Measurements from ENCODE around the gene IGLL1.
"Not testable (repeated sequence)": the region's sequence is repeated elsewhere in the genome, so short reads cannot be mapped to it uniquely, and the experiment has no call there.

Gene IGLL1

DNA sequence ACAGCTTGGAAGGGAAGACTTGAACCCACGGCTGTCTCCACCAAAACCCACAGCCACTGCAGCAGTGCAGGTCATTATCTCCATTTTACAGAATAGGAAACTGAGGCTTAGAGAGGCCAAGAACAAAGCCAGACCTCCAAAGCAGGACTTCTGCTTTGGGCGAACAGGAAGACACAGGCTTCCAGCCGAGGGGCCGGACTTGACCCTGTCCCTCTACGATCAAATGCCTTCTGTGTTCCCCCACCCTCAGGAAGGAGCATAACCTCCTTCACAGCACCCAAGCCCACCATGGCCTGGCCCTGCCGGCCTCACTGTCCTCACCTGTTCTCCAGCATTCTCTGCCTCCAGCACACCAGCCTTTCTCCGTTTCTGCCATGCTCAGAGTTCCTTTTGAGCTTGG, 15.8 kb downstream of the IGLL1 start:
- no peak for DNase-seq (ENCODE audit: low read depth in 2 of 2, low spot score in 1 of 2)

DNA sequence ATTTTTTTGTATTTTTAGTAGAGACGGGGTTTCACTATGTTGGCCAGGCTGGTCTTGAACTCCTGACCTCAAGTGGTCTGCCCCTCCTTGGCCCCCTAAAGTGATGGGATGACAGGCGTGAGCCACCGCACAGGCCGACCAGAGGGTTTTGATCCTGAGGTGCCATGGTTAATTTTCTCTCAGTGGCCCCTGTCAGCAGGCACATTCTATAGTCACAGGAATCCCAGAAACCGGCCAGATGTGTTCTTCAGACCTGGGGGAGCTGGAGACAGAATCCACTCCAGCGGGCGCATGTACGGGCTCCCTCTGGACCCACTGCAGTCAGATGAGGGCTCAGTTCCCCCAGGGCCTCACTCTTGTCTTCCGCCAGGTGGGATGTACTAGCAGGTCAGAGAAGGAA, 17.0 kb downstream of the IGLL1 start:
- no peak for DNase-seq (ENCODE audit: low read depth in 2 of 2, low spot score in 1 of 2)

DNA sequence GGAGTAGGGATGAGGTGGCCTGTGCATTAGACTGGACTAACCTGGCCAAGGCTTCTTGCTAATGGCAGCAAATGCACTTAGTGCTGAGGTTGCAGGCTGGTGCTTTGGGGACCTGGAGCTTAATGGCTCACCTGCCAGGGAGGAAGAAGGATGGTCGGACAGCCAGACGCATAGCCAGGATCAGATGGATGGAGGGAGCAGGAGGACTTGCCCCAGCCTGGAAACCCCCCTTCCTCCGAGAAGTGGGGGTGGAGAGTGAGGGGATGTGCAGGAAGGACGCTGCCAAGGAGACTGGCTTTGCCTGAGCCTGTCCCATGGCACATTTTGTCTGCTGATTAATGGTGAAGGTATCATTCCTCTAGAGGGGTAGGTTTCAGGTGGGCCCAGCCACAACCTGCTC, 17.9 kb downstream of the IGLL1 start:
- DNase-seq (ENCODE audit: low read depth in 2 of 2, low spot score in 1 of 2), result no peak

DNA sequence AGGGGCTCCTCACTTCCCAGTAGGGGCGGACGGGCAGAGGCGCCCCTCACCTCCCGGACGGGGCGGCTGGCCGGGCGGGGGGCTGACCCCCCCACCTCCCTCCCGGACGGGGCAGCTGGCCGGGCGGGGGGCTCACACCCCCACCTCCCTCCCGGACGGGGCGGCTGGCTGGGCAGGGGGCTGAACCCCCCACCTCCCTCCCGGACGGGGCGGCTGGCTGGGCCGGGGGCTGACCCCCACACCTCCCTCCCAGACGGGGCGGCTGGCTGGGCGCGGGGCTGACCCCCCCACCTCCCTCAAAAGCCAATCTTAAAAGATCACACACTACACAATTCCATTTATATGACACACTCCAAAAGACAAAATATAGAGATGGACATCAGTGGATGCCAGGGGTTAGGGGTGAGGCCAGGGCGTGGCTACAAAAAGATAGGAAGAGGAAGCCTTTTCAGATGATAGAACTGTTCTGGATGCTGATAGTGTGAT, 19.0 kb downstream of the IGLL1 start:
- not testable (repeated sequence) for DNase-seq (ENCODE audit: low read depth in 2 of 2, low spot score in 1 of 2)

DNA sequence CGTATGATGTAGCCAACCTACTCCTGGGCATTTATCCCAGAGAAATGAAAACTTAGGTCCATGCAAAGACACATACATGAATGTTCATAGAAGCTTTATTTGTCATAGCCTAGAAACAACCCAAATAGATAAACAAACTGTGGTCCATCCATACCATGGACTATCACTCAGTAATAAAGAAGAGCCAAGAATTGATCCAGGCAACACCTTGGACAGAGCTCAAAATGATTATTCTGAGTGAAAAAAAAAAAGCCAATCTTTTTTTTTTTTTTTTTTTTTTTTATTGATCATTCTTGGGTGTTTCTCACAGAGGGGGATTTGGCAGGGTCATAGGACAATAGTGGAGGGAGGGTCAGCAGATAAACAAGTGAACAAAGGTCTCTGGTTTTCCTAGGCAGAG, 19.9 kb downstream of the IGLL1 start:
- DNase-seq (ENCODE audit: low read depth in 2 of 2, low spot score in 1 of 2), result not testable (repeated sequence)

DNA sequence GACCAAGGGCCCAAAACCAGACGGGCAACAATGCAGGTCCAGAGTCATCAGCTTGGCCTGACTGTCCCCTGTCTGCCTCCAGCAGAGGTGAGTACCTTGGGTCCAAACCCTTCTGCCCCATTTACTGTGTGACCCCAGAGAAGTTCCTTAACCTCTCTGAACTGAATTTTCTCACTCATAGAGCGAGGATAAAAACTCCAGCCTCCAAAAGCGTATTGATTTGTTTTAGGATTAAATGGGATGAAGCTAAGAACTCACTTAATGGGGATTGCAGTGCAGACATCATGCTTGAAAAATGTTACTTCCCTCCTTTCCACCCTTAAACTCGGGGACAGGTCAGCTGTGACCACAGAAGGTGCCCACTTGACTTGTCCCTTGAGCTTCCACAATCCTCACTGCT, 22.6 kb downstream of the IGLL1 start:
- DNase-seq (ENCODE audit: low read depth in 2 of 2, low spot score in 1 of 2), result no peak

DNA sequence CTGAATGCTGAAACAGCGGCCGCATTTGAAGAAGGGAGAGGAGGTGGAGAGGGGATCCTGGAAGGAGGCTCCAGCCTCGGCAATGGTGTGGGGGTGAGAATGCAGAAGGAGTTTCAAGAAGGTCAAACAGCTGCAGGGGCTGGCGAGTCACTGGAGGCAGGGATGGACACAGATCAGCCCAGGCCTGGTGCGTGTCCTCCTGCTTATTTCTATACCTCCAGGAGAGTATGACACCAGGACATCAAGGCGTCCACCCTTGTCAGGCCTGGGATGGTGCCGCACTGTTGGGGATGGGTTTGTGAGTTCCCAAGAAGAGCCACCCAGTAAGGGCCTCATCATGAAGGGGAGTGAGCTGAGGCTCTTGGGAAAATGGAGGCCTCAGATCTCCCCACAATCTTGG, 23.1 kb downstream of the IGLL1 start:
- DNase-seq (ENCODE audit: low read depth in 2 of 2, low spot score in 1 of 2), result no peak

DNA sequence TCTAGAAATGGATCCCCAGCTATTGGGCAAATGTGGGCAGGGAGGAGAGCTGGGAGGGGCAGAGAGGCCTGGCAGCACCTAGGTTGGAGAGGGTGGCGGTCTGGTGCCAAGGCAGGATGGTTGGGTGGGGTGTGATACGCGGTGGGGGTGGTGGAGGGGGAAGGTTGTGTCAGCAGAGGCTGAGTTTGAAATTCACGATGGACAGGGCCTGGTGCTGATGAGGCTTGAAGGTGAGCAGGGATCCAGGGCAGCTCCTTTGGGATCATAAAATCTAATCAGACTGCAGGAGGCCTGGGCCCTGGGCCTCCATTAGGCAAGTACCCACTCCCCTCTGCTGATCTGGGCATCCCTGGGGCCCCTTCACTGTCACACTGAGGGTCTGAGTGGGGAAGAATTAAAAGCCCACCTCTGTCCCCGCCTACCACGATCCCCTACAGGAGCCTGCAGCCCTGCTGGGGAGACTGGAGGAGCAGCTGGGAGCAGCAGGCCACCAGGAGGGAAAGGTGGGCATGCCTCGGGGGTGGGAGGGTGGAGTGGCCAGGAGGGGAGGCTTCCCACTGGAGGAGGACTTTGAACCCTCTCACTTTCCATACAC, 24.0 kb downstream of the IGLL1 start:
- no peak for DNase-seq (ENCODE audit: low read depth in 2 of 2, low spot score in 1 of 2)

DNA sequence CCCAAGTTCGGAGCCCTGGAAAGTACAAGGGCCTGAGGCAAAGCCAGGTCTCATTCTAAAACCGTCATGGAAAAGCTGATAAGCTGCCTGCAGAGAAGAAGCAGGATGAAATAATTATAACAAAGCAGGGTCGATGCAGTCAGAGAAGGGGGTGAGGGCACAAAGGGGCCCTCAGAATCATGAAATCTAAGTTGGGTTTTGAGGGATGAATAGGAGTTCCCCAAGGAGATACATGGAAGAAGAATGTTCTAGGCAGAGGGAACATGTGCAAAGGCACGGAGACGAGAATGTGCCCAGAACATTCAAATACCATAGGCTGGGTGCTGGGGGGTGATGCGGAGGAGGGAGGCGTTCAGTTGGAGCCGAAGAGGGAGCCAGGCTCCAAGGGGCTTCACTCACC, 25.0 kb downstream of the IGLL1 start:
- no peak for DNase-seq (ENCODE audit: low read depth in 2 of 2, low spot score in 1 of 2)

DNA sequence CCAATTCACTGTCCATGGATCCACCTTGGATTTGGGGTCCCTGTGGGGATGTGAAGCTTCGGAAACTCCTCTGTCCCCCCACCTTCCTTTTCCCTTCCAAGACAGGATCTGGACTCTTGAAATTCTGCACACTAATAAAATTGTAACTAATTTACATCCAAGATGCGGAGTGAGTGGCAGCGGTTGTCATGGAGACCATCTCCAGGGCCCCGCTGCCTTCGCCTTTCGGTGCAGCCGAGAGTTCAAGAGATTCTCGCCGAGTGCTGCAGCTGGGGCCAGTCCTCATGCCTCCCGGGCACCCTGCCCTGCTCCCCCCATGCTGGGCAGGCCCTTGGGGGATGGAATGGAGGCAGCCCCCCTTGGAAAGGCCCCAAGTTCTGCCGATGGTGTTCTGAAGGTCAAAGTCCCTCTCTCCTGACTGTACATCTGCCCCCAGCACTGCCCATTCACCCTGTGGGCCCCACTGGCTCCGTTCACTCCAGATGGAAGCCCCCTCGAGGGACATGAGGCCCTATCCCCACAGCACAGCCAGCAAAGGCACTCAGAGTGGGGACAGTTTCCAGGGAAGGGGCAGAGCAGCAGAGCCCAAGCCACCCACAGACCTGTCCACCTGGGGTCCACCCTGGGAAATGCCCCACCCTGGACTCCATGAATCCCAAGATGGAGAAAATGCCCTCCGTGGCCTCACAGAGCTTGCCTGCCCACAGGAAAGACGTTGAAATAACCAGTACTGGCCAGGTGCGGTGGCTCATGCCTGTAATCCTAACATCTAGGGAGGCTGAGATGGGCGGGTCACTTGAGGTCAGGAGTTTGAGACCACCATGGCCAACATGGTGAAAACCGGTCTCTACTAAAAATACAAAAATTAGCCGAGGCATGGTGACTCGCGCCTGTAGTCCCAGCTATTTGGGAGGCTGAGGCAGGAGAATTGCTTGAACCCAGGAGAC, 25.9 kb downstream of the IGLL1 start:
- no peak for DNase-seq (ENCODE audit: low read depth in 2 of 2, low spot score in 1 of 2)

DNA sequence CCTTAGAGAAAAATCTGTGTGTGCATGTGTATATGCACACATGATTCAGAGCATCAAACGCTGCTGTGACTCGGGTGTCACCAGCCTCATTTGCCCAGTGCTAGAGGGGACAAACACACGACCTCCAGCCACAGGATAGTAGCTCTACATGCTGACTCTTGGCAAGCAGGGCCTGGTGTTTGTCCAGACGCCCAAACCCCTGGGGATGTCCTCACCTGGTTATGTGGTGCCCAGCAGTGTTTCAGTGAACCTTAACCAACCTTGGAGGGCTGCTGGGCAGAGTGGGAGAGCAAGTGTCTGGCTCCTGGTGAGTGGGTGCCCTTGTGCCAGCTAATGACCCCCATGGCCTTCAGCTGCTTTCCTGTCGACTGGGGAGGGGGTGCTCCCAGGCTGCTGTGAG, 26.7 kb downstream of the IGLL1 start:
- no peak for DNase-seq (ENCODE audit: low read depth in 2 of 2, low spot score in 1 of 2)

DNA sequence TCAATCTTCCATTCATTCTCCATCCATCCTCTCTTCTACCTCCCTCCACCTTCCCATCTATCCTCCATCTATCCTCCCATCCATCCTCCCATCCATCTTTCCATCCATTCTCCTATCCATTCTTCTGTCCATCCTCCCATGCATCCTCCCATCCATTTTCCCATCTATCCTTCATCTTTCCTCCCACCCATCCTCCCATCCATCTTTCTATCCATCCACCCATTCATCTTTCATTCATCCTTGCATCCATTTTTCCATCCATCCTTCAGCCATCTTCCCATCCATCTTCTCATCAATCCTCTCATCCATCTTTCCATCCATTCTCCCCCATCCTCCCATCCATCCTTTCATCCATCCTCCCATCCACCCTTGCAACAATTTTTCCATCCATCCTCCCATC, 27.5 kb downstream of the IGLL1 start:
- DNase-seq (ENCODE audit: low read depth in 2 of 2, low spot score in 1 of 2), result no peak

DNA sequence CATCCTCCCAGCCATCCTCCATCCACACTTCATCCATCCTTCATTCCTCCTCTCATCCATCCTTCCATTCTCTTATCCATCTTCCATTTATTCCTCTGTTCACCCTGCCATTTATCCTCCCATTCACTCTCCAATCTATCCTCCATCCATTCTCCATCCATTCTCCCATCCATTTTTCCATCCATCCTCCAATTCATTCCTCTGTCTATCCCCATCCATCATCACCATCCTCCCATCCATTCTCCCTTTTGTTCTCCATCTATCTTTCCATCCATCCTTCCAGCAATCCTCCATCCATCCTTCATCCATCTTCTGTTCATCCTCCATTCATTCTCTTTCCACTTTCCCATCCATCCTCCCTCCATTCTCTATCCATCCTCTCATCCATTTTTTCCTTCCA, 28.7 kb downstream of the IGLL1 start:
- DNase-seq (ENCODE audit: low read depth in 2 of 2, low spot score in 1 of 2), result no peak

DNA sequence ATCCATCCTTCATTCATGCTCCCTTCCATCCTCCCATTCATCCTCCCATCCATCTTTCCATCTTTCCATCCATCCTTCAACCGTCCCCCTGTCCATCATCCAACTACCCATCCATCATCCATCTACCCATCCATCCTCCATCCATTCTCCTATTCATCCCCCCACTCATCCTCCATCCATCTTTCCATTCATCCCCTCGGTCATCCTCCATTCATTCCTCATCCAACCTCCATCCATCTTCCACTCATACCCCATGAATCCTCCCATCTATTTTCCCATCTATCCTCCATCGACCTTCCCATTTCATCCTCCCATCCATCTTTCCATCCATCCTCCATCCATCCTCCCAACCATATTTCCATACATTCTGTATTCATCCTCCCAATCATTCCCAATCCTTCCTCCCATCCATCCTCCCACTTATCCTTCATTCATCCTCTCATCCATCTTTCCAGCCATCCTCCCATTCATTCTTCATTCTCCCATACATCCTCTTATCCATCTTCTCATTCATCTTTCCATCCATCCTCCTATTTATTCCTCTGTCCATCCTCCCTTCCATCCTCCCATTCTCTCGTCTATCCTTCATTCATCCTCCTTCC, 29.9 kb downstream of the IGLL1 start:
- DNase-seq (ENCODE audit: low read depth in 2 of 2, low spot score in 1 of 2), result no peak

DNA sequence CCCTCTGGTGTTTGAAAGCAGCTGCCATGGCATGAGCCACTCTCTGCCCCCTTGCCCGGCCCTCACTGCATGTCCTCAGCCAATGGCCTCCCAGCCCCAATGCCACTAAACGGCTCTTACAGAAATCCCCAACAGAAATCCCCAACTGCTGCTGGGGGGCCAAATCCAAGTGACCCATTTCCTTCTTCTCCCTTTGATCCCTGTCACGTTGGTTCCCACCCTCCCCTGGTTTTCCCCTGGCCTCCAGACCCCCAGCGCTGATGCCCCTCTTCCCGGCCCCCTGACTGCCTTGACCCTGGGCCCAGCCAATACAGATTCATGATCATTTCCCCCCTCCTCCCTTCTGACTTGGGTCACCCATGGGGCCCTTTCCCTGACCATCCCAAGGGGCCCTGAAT, 30.9 kb downstream of the IGLL1 start:
- DNase-seq (ENCODE audit: low read depth in 2 of 2, low spot score in 1 of 2), result no peak

DNA sequence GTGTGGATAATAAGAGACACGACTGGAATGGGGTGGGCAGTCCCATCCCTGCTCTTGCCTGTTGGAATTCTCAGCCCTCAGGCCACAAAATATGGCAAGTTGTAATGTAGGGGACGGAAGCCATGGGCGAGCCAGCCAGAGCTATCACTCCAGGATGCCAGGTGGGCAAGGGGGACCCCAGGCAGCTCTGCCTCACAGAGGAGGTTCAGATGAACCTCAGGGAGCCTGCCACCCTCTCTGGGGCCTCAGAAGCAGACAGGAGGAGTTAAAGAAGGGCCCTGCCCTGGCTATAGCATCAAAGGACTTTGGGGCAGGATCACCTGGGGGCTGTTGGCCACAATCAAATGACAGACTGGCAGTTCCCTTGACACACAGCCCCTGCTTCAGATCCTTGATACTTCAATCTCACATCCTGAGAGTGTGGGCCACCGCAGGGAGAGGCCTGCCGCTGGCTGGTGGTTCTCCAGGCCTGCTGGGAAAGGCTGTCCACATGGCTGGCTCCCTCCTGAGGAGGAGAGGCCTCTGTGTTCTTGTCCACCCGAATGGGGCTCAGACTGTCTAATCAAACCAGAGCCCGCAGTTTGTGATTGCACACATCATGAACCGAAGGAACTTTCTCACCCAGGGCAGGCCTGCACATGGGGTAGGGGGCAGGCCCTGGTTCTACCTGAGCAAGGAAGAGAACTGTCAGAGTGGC, 31.4 kb downstream of the IGLL1 start:
- DNase-seq (ENCODE audit: low read depth in 2 of 2, low spot score in 1 of 2), result no peak

DNA sequence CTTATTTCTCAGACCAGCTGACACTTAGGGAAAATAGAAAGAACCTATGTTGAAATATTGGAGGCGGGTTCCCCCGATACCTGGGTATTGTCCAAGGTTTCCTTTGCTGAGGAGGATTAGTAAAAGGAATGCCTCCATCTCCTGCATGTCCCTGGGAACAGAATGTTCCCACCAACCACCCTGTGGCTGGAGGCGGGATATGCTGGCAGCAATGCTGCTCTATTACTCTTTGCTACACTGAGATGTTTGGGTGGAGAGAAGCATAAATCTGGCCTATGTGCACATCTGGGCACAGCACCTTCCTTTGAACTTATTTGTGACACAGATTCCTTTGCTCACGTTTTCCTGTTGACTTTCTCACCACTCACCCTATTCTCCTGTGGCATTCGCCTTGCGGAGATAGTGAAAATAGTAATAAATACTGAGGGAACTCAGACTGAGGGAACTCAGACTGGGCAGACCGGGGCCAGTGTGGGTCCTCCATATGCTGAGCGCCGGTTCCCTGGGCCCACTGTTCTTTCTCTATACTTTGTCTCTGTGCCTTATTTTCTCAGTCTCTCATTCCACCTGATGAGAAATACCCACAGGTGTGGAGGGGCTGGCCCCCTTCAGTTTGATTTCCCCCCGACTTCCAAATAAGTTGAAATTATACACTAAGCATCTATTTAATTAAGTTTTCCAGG, 32.1 kb downstream of the IGLL1 start:
- no peak for DNase-seq (ENCODE audit: low read depth in 2 of 2, low spot score in 1 of 2)

DNA sequence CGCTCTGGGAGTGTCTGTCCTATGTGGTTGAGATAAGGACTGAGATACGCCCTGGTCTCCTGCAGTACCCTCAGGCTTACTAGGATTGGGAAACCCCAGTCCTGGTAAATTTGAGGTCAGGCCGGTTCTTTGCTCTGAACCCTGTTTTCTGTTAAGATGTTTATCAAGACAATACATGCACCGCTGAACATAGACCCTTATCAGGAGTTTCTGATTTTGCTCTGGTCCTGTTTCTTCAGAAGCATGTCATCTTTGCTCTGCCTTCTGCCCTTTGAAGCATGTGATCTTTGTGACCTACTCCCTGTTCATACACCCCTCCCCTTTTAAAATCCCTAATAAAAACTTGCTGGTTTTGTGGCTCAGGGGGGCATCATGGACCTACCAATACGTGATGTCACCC, 32.7 kb downstream of the IGLL1 start:
- not testable (repeated sequence) for DNase-seq (ENCODE audit: low read depth in 2 of 2, low spot score in 1 of 2)

DNA sequence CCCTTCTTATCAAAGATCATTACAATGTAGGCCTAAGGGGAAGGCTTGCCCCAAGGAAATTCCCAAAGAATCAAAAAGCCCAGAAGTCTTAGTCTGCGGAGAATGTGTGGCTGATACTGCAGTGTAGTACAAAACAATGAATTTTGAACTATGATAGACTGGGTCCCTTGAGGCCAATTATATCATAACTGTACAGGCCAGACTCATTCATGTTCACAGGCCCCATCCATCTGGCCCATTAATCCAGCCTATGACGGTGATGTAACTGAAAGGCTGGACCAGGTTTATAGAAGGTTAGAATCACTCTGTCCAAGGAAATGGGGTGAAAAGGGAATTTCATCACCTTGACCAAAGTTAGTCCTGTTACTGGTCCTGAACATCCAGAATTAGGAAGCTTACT, 35.2 kb downstream of the IGLL1 start:
- no peak for DNase-seq (ENCODE audit: low read depth in 2 of 2, low spot score in 1 of 2)

DNA sequence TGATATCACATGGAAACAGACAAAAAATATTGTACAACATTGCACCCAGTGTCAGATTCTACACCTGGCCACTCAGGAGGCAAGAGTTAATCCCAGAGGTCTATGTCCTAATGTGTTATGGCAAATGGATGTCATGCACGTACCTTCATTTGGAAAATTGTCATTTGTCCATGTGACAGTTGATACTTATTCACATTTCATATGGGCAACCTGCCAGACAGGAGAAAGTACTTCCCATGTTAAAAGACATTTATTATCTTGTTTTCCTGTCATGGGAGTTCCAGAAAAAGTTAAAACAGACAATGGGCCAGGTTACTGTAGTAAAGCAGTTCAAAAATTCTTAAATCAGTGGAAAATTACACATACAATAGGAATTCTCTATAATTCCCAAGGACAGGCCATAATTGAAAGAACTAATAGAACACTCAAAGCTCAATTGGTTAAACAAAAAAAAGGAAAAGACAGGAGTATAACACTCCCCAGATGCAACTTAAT, 36.5 kb downstream of the IGLL1 start:
- not testable (repeated sequence) for DNase-seq (ENCODE audit: low read depth in 2 of 2, low spot score in 1 of 2)

DNA sequence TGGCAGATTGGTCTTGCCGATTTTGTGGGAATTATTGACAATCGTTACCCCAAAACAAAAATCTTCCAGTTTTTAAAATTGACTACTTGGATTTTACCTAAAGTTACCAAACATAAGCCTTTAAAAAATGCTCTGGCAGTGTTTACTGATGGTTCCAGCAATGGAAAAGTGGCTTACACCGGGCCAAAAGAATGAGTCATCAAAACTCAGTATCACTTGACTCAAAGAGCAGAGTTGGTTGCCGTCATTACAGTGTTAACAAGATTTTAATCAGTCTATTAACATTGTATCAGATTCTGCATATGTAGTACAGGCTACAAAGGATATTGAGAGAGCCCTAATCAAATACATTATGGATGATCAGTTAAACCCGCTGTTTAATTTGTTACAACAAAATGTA, 37.2 kb downstream of the IGLL1 start:
- DNase-seq (ENCODE audit: low read depth in 2 of 2, low spot score in 1 of 2), result no peak
